ENCODE results near the gene MAN2C1.
"Not testable (repeated sequence)": the region's sequence is repeated elsewhere in the genome, so short reads cannot be mapped to it uniquely, and the experiment has no call there.

MAN2C1 gene

DNA sequence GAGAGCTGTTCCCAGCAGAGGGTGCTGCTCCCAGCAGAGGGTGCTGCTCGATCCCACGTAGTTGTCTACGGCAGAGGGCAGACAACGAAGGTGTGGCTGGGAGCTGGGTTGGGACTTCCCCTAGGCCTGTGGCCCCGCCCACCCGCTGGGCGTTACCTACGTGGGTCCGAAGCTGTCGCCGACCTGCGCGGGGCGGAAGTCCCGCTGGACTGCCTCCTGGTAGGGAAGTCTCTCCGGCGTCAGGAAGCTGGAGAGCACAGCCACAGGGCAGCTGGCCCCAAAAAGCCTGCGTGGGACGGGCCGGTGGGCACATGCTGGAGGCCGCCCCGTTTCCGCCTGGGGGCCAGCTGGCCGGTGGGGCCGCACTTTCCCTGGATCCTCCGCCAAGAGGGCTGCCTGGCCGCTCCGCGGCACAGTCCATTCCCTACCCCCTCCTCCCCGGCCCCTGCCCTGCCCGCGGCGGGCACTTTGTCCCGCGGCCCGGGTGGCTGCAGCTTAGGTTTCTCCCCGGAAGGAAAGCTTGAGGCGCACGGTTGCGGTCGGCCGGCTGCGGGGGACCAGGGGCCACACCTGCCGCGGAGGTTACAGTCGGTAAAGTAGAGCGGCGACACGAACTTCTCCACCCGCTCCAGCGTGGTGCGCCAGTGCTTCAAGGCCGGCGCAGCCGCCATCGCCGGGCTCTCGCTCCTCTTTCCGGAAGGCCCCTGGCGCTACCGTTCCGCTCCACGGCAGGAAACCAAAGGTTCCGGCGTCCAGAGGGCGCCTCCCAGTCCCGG is at the start of gene MAN2C1:
MAN2C1 (minus strand) TSS at position 695 of the 776 bp plus-strand sequence; CDS start at position 671, 24 bp downstream.
- DNase-seq (ENCODE audit: low read depth in 2 of 2) = peak; percentile 79 to 87

DNA sequence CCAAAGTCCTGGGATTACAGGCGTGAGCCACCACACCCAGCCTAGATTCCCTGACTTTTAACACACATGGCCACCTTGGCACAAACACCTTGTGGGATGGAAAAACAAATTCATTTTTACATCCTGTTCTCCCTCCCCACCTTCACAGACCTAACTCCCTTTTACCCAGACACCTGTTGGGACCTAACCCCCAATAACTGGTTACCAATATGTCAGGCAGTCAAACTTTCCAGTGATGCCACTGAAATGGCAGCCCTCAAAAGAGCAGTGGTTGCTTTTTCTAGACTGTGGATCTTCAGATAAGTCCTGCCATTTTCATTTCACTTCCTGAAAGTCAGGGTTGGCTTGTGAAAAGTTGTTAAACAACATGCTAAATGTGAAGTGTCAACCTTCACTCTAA is 48.2 kb upstream of the MAN2C1 start:
- no peak for DNase-seq (ENCODE audit: low read depth in 2 of 2)

DNA sequence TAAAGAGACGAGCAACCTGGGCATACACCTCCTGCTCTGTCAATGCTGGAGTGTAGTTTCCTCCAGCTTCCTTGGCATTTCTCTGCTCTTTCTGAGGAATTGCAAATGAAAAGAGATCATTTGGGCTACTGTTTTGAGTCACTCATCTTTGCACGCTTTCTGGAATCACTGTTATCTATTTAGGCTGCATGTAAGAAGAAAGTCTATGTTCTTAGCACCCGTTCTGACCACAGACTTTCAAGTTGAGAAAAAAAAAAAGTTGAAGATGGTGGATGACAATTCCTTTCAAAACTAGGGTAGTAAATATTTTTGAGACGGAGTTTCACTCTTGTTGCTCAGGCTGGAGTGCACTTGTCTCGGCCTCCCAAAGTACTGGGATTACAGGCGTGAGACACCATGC is 41.8 kb upstream of the MAN2C1 start:
- DNase-seq (ENCODE audit: low read depth in 2 of 2) = no peak

DNA sequence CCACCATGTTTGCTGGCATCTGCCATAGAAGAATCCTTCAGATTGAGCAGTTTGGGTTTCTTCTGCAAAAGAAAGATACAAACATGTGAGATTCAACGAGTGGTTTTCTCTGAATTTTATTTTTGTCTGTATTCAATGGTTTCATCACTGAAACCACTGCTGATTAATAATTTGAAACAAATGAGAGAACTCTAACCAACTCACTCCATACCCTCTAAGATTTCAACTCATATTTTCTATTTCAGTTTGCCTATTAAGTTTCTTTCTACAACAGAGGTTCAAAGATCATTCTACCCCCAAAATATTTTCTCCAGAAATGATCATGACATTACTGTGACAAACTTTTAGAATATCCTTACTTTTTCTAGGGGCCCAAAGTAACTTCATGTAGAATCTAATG is 38.7 kb upstream of the MAN2C1 start:
- no peak for DNase-seq (ENCODE audit: low read depth in 2 of 2)

DNA sequence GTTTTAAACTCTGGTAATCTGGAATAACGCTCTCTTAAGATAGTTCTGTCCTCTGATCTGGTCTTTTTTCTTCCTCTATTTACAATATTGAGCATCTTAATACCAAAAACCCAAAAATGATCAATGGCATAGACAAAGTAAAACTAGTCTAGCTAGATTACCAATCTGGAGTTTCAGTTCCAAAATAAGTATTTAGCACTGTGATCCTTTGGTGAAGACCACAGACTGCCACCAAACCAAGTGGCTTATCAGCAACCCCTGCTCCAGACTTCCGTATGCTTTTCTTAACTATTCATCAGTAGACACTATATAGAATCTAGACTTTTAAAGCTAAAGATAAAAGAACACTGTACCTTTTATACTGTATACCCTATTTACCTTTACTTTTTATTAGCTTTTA is 35.5 kb upstream of the MAN2C1 start:
- DNase-seq (ENCODE audit: low read depth in 2 of 2) = no peak

DNA sequence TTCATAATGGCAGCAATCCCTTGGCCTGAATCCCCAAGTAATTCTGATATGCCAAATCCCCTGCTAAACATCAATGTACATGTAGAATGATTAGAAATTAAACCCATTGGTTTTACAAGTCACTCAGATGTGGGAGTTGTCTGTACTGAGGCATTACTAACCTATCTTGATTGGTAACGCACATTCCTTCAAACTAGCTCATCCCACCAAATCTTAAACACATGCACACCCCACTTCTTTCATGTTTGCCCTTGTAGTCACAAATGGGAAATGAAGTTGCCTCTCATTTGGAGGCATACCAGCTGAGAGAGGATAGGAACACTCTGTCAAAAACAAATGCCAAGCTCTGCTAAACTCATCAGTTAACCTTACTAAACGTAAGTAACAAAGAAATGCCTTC is 29.1 kb upstream of the MAN2C1 start:
- DNase-seq (ENCODE audit: low read depth in 2 of 2) = no peak

DNA sequence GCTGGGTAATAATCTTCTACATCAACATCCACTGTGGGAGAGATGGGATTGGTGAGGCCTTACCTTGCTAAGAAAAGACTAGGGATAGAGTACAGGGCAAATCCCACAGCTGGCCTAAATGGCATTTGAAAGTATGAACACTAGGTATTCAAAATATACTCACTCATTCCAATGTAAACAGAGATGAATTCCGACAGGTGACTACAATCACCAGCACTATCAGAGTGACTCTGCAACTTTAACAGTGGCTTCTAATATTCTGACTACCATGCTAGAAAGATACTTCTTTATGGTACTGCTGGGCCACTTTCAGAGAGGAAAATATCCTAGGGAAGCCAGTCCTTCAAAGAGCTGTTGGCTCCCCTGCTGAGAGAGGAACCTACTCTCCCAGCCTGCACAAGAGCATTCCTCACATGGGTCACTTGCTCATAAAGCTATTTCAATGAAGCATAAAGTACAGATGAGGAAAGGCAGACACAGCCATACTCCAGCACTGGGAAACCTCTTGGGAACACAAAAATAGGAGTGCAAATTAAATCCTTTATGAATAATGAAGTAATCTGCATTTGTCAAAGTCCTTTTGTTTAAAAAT is 21.5 kb upstream of the MAN2C1 start:
- DNase-seq (ENCODE audit: low read depth in 2 of 2) = no peak

DNA sequence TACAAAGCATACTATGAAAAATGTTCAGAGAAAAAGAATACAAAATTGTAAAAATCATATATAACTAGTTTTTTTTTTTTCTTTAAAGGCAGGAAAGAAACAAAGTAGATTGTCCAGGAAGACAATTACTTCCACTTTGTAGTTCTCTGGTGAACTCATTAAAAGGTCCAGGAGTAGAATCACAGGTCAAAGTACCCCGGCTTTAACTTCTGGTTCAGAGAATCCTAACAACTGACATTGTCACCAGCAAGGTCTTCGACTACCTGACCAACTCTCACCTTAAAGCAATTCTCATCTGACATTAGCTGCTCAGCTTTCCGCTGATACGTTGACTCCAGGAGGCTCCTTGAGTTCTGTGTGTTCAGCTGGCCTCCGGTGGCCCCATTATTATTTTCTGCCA is 15.6 kb upstream of the MAN2C1 start:
- not testable (repeated sequence) for DNase-seq (ENCODE audit: low read depth in 2 of 2)

DNA sequence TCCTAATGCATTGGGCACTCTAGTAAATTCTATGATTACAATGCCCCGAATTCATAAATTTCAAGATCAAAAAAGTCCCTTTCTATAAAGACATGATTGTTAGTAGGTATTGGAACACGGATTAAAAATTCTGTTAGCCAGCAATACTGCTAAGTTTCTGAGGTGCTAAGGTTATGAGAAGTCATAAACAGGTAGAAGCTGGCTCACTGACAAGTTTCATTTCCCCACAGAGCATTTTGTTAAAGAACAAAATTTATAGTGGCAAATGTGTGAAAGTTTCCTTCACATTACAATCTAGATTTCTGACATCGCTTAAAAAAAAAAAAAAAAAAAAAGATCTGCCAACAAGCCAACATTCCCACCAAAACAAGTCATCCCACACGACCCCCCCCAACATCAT is 12.4 kb upstream of the MAN2C1 start:
- DNase-seq (ENCODE audit: low read depth in 2 of 2) = no peak

DNA sequence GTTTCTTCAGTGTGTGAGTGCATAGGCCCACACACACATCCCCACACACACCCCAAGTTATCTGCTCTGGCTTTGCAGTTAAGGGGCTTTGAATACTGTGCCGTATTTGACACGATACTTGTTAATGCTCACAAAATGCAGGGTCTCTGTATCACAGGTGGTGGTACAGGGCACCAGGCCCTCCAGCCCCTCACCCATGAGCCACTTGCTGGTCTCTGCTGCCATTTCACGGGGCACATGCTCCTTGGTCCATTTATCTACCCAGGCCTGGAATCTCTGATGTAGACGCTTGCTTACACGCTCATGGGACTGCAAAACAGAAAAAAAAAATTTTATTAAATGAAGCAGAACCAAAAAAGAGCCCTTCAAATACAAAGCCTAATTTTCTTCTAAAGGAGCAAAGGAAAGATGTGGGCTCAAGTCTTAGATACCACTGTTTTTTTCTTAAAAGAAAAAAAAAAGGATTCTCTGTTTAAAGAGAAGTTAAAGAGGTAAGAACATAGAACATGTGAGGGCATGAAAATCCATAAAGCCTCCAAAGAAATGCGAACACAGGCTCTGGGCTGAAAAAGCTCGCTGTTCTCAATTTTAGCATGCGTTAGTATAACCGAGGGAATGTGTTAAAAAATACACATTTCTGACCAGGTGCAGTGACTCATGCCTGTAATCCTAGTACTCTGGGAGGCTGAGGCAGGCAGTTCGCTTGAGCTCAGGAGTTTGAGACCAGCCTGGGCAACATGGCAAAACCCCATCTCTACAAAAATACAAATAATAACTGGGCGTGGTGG is 3.7 kb upstream of the MAN2C1 start:
- no peak for DNase-seq (ENCODE audit: low read depth in 2 of 2)

DNA sequence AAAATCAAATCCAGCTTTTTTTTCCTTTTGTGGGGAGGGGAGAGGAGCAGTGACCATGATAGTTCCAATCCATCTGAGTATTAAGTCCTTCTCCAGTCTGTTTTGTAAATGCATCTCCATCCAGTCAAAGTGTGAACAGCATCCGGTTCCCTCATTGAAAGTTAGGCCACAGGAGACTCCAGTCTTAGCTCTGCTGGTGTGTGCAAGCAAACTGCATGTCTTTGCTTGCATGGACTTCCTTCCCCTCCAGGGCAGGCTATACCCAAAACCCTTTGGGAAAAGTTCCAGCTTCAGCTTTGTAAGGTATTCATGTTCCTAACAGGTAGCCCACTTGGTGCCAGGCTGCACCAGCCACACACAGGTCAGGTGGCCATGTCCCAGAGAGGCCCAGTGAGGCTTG is 3.1 kb upstream of the MAN2C1 start:
- no peak for DNase-seq (ENCODE audit: low read depth in 2 of 2)

DNA sequence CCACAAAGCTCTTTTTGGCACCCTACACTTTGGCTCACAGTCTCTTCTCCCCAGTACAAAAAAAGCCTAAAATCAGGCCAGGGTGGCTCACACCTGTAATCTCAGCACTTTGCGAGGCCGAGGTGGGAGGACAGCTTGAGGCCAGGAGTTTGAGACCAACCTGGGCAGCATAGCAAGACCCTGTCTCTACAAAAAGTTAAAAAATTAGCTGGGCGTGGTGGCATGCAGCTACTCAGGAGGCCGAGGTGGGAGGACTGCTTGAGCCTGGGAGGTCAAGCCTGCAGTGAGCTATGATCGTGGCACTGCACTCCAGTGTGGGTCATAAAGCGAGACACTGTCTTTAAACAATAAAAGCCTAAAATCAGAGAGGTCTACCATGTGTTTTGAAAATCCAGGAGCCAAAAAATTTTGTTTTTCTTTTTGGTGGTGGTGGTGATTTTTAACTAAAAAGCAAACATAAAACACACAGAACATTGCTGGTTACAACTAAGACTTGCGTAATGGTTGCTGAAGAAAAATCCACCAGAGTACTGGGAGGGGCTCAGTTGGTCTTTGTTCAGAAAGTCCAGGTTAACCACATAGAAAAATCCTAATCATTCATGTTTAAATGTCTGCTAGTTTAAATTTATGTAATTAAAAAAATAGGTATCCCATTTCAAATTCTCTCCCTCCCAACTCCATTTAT is 1.6 kb upstream of the MAN2C1 start:
- no peak for DNase-seq (ENCODE audit: low read depth in 2 of 2)

DNA sequence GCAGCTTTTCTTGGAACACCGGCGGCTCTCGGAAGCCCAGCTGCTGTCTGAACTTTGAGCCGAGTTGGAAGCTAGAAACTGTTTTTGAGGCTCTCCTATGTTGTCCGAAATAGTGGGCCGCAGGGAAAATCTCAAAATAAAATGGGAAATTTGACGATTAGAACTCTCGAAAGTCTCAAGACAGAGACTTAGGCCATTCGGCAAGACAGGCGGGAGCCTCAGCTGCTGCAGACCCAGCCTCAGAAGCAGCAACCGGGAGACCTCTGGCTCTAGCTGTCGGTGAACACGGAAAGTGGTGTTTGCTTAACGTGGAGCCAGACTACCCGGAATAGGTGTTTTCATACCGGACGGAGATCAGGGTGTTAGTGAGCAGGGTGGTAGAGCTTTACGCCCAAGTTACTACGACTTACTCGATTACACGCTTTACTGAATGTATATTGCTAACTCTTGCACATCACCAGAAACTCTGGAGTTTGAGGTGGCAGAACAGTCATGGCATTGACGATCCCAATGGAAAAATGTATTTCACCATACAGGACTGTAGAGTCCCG is 357 bp upstream of the MAN2C1 start:
- DNase-seq (ENCODE audit: low read depth in 2 of 2) = no peak

DNA sequence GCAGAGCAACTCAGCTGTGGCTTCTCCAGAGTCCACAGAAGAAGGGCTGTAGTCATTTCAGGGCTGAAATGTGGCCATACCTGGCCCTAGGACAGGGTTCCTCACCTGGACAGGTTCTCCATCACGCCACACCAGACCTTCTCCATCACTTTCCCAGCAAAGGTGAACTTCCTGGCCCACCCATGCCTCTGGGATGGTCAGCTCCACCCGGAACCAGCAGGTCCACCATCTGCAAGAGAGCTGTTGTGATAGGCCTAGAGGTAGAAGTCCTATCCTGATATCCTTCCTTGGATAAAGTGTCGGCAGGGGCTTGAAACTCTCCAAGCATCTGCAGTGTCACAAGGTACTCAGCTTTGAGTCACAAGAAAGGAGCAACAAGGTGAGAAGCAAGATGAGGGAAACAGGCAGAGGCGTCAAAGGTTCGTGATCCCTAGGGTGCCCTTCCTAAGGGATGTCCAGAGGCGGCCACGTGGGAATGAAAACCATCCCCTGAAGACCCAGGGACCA is 948 bp downstream of the MAN2C1 start:
- DNase-seq (ENCODE audit: low read depth in 2 of 2) = no peak

DNA sequence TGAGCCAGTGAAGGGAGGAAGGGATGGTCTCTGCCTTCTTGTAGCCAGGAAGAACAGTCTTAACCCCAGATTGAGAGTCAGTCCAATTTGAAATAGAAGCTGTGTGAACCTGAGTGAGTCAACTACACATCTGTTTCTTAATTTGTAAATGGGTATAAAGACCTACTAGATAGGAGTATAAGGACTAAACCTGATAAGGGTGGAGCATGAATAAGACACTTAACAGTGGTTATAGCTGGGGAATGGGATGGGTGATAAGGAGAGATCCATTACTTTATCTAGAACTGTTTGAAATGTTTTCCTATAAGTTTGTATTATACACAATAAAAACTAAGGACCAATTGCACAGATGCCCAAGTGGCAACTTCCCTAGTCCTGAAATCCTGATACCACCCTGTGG is 1.4 kb downstream of the MAN2C1 start:
- DNase-seq (ENCODE audit: low read depth in 2 of 2) = no peak

DNA sequence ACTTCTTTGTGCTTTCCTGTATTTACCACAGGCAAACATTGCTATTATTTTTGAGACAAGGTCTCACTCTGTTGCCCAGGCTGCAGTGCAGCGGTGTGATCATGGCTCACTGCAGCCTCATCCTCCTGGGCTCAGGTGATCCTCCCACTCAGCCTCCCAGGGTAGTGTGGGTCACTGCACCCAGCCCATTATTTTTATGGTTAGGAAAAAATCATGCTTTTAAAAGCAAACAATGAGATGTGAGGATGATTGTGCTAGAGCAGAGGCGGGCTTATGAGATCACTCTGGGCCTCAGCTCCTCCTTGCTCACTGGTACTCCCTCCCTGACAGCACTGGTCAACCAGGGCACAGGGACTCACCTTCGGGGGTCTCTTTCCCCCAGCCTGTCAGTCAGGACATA is 2.2 kb downstream of the MAN2C1 start:
- DNase-seq (ENCODE audit: low read depth in 2 of 2) = no peak

DNA sequence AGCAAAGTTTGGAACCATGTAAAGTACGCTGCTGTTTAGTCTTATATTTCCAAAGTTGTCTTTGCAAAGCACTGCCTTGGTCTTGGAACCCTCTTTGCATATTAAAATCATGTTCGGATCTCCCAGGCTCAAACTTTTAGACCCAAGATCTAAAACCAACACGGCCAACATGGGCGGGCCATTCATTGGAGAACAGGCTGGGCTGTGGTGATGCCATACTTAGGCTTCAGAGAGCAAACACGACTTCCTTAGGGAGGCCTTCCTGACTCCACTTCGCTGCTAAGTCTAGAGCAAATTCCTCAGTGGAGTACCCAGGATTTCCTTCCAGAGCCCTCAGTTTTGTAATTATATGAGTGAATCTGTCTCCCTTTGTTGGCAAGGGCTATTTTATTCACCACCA is 3.5 kb downstream of the MAN2C1 start:
- DNase-seq (ENCODE audit: low read depth in 2 of 2) = no peak

DNA sequence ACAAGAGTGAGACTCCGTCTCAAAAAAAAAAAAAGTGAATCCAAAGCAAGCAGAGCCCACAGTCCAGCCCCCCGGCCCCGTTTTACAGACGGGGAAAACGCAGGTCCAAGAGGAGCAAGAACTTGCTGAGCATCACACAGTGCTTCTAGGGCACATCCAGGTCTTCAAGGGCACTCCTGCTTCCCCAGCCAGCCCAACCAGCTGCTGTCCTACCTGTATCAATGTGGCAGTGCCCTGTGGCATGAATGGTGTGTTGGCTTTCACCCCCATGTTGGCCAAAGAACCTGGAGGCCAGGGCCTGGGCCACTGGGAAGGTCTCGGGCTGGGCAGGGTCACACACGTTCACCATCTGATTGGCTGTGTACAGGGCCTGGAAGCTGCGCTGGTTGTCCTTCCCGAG is 4.6 kb downstream of the MAN2C1 start:
- DNase-seq (ENCODE audit: low read depth in 2 of 2) = no peak

DNA sequence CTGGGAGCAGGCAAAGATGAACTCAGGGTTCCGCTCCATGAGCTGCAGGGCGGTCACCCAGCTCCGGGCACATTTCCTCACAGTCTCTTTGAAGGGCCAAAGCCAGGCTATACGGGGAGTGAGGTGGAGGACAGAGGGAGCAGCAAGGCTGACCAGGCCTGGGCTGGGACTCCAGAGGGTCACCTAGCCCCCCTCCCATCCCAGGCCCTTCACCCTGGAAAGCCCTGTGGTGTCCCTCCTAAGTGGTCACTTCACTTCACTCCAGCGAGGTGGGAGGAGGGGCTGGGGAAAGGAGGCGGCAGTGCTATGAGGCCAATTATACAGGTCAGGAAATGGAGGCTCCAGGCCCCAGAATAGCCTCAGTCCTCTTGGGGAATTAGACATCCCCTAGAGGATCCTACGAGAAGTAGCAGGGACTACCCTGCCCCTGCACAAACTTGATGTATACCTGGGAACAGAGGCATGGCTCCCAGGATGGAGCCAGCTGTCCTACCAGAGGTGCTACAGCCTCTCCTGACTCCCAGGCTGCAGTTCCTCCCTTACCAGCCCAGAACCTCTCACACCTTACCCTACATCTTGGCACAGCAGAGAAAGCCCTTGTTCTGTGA is 5.7 kb downstream of the MAN2C1 start:
- no peak for DNase-seq (ENCODE audit: low read depth in 2 of 2)

DNA sequence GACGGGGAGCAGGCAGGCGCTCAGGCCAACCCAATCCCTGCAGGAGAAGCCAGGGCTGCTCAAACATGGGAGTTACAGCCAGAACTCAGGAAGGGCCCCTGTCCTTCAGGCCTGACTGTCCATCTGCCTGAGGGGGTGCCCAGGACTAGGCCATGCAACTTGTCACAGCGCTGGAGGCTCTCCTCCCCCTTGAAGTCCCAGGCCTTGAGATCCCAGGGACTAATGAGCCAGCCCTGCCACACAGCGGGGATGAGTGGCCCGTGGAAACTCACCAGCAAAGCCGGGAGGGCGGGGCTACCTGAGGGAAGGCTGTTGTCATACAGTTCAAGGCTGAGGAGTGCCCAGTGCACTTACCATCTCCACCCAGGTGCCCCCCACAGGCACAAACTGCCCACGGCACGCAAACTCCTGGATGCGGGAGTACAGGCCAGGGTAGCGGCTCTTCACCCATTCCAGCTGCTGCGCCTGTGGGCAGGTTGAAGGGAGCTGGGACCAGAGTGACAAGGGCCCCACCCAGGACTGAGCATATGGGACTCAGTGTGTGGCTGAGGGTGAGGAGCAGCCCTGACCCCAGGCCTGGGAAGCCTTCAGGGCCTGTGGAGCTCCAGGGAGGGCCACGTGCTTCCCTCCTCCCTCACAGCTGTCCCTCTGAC is 6.3 kb downstream of the MAN2C1 start:
- DNase-seq (ENCODE audit: low read depth in 2 of 2) = no peak

Measured in stimulated activated CD8-positive, alpha-beta memory T cell treated with anti-CD3 and anti-CD28 coated beads, Interleukin-7, amount 100 ng/mL, for 4 hours (primary cell).